PC-3 (cell line): ENCODE data around the gene GPR152.

Source experiments
- EZH2 ChIP-seq: fragments of 300-600 bp; sonication (generic); IDR thresholded peaks from one replicate; pipeline ENCODE4 v1.6.1; 2017; ENCODE audit warnings: antibody characterized with exemption, mild to moderate bottlenecking, low read length; ENCODE audit not compliant: unreplicated experiment
- TF ChIP-seq, protein P1 (sequence below): fragments of 300-600 bp; sonication (generic); conservative IDR thresholded peaks from 2 replicates; pipeline ENCODE4 v1.5.1; 2017; ENCODE audit warnings: antibody characterized with exemption, low read depth, mild to moderate bottlenecking, low read length

DNA sequence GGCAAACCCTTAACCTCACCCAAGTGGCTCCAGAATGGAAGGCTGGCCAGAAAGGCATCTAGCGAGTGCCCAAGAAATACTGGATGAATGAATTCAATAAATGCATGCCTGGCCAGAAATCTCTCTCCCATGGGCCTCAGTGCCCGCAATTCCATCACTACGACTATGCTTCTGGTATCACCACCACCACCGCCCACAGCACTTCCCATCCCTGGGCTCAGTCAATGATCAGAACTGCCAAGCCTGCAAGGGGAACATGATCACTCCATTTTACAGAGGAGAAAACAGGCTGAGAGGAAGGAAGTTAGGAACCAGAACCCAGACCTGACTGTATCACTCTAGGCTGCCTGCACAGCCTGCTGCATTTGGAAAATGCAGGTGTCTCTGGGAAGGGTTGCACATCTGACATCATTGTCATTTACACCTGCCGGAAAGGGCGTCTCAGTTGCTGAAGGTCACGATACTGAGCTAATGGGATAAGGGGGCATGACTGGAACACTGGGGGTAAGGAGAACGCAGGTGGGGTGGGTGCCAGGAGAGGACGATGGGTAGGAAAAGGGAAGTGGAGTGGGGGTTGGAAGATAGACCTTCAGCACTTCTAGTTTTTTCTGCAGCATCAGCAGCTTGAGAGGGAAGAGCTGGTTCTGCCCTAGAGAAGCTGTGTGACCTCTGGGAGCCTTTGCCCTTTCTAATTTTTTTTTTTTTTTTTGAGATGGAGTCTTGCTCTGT is 3.2 kb downstream of the GPR152 start:
- no peak for TF ChIP-seq EZH2
- TF ChIP-seq, protein P1, sequence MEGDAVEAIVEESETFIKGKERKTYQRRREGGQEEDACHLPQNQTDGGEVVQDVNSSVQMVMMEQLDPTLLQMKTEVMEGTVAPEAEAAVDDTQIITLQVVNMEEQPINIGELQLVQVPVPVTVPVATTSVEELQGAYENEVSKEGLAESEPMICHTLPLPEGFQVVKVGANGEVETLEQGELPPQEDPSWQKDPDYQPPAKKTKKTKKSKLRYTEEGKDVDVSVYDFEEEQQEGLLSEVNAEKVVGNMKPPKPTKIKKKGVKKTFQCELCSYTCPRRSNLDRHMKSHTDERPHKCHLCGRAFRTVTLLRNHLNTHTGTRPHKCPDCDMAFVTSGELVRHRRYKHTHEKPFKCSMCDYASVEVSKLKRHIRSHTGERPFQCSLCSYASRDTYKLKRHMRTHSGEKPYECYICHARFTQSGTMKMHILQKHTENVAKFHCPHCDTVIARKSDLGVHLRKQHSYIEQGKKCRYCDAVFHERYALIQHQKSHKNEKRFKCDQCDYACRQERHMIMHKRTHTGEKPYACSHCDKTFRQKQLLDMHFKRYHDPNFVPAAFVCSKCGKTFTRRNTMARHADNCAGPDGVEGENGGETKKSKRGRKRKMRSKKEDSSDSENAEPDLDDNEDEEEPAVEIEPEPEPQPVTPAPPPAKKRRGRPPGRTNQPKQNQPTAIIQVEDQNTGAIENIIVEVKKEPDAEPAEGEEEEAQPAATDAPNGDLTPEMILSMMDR: no peak
